ENCODE results near the gene ACP3. TPM values are rescaled to one million over a fixed set of nuclear protein-coding genes. Genes with fewer than 3 reads are reported as not detected.
"Not testable (repeated sequence)": the region's sequence is repeated elsewhere in the genome, so short reads cannot be mapped to it uniquely, and the experiment has no call there.

The ACP3 gene
- polyA plus RNA-seq, 4 donors: 62.6 to 75.6 (median 63.6) TPM

DNA sequence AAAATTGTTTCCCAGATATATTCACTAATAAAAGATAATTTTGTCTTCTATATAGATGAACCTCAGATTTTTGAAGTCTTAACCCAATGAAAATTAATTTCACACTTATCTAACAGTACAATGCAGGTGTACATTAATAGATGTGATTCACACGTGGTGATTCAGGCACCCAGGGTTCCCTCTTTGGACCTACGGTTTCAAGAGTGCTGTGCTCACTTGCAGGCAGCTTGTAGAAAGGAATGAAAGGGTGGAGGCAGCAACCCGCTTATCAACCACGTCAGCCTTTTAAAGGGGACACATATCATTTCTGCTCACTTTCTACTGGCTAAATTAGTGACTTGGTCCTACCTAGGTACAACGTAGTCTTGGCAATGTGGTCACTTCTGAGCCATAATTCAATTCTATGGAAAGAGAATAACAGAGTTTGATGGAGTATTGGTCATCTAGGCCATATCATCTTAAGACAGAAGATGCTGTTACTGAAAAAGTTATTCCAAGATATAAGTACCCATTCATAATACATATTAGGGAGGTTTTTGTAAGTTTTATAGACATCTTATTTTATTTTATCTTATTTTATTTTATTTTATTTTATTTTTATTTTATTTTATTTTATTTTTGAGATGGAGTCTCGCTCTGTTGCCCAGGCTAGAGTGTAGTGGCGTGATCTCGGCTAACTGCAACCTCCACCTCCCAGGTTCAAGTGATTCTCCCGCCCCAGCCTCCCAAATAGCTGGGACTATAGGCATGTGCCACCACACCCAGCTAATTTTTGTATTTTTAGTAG lies 37.9 kb downstream of the ACP3 start:
- DNase-seq (ENCODE audit: low read depth in 4 of 4, low spot score in 3 of 4): no peak

DNA sequence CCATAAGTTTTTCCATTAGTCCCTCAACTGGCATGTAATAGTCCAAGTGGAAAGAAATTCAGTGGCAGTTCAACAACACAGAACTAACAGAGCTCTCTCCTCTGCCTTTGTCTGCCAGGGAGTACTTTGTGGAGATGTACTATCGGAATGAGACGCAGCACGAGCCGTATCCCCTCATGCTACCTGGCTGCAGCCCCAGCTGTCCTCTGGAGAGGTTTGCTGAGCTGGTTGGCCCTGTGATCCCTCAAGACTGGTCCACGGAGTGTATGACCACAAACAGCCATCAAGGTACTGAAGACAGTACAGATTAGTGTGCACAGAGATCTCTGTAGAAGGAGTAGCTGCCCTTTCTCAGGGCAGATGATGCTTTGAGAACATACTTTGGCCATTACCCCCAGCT lies 39.4 kb downstream of the ACP3 start:
- DNase-seq (ENCODE audit: low read depth in 4 of 4, low spot score in 3 of 4): no peak

DNA sequence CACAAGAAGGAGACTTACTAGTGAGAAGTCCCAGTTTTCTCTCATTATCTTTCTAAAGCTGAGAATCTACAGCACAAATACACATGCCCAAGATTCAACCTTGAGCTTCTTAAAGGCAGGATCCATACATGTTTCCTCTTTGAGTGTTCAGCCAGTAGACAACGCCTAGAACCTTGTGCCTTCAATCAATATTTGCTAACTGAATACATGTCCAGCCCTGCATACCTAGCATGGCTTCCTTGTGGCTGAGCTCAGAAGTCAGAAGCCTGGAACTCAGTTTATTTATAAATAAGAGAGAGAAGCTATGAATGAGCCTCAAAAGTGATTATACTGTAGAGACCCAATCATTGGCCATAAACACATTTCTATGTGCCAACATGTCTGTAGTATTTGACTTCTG lies 43.5 kb downstream of the ACP3 start:
- DNase-seq (ENCODE audit: low read depth in 4 of 4, low spot score in 3 of 4): no peak

DNA sequence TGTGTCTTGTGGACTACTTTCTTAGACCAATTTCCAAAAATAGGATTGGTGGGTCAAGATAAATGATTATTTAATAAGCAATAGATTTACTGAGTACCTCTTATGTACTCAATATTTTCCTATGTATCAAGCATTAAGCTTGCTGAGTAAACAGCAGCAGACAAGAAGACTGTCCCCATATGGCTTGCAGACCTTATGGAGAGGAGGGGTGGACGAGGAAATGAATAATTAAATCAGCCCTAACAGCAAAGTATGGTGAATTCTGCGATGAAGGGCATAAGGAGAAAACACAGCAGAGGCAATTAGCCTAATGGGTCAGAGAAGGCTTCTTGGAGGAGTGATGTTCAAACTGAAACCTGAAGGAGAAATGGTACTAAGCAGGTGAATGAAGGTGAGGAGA lies 45.1 kb downstream of the ACP3 start:
- DNase-seq (ENCODE audit: low read depth in 4 of 4, low spot score in 3 of 4): no peak

DNA sequence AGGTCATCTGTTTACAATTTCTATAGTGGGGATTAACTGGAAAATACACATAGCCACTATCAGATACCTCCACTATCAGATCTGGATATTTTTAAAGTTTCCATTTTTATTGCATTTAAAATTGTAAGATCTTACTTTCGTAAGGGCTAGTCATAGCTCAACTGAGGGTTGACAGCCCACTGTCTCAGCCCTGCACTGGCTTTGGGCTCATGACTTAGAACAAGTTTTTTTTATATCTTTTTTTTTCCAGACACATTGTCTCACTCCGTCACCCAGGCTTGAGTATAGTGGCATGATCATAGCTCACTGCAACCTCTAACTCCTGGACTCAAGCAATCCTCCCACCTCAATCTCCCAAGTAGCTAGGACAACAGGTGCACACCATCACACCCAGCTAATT lies 51.3 kb downstream of the ACP3 start:
- no peak for DNase-seq (ENCODE audit: low read depth in 4 of 4, low spot score in 3 of 4)

DNA sequence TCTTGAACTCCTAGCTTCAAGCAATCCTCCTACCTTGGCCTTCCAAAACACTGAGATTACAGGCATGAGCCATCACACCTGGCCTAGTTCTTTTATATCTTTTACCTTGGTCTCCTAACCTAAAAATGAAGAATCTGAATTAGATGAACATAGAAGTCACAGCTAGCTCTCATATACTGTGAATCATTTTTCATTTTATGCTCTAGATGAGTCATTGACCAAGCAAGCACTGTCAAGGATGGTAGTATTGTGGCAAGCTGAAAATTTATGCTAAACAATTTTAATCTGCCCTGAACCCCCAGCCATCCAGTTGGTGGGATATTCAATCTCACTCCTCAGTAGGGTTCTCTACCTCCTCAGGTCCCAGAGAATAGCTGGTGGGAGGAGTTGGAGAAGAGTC lies 51.8 kb downstream of the ACP3 start:
- no peak for DNase-seq (ENCODE audit: low read depth in 4 of 4, low spot score in 3 of 4)

DNA sequence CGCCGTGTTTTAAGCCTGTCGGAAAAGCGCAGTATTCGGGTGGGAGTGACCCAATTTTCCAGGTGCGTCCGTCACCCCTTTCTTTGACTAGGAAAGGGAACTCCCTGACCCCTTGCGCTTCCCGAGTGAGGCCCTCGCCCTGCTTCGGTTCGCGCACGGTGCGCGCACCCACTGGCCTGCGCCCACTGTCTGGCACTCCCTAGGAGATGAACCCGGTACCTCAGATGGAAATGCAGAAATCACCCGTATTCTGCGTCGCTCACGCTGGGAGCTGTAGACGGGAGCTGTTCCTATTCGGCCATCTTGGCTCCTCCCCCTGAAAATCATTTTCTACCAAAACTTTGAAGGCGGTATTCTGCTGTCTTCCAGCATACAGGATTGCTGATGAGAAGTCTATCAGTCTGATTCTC lies 59.7 kb downstream of the ACP3 start:
- not testable (repeated sequence) for DNase-seq (ENCODE audit: low read depth in 4 of 4, low spot score in 3 of 4)

DNA sequence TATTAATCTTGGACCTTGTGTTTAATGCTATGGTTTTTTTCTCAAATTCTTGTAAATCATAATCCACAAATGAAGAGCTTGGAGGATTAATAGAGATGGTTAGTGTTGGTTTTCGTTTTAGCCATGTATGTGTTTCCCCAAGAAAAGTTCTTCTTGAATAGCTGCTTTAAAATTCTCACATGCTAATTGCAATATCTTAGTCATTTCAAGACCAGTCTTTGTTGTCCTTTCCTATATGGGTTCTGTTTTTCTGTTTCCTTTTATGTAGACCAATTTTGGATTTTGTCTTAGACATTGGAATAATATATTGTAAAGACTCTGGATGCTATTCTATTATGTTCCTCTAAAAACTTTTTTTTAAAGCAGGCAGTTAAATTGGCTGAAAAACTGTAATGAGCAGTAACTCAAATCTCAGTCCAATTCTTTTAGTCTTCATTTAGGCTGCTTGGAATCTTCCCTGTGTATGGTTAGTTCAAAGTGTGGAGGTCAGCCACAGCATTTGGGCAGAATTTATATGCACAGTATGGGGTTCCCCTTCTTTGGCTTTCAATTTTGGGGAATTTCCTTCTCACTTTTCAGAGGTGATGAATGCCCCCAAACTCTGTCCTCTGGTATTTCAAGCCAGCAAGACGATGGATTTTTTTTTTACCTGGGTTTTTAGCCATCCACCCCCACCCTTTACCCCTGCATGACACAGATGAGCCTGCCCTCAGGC lies 61.0 kb downstream of the ACP3 start:
- DNase-seq (ENCODE audit: low read depth in 4 of 4, low spot score in 3 of 4): no peak

DNA sequence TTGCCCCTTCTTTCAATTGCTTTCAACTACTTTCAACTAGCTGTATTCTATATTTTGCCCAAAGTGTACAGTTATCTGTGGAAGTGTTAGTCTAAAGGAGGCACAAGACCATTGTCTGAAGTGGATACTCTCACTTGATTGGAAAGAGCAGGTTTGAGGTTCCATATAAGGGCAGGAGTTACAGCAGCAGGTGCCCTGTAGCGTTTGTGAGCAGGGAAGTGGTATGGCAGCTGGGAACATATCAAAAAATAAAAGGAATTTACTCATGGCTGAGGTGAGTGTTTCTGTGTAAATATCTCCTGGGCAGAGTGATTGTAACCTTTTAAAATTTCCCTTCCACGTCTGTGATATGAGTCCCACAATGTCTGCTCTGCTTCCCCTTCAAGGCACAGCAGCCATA lies 61.6 kb downstream of the ACP3 start:
- DNase-seq (ENCODE audit: low read depth in 4 of 4, low spot score in 3 of 4): no peak

DNA sequence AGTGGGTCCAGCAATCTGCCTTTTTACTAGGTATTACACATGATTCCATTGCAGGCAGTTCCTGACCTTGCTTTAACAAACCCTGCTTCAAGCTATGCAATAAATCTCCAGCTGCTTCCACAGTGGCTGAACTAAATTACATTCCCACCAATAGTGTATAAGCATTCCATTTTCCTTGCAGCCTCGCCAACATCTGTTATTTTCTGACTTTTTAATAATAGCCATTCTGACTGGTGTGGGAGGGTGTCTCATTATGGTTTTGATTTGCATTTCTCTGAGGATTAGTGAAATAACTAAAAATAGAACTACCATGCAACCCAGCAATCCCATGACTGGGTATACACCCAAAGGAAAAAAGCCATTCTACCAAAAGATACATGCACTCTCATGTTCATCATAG lies 63.7 kb downstream of the ACP3 start:
- no peak for DNase-seq (ENCODE audit: low read depth in 4 of 4, low spot score in 3 of 4)

DNA sequence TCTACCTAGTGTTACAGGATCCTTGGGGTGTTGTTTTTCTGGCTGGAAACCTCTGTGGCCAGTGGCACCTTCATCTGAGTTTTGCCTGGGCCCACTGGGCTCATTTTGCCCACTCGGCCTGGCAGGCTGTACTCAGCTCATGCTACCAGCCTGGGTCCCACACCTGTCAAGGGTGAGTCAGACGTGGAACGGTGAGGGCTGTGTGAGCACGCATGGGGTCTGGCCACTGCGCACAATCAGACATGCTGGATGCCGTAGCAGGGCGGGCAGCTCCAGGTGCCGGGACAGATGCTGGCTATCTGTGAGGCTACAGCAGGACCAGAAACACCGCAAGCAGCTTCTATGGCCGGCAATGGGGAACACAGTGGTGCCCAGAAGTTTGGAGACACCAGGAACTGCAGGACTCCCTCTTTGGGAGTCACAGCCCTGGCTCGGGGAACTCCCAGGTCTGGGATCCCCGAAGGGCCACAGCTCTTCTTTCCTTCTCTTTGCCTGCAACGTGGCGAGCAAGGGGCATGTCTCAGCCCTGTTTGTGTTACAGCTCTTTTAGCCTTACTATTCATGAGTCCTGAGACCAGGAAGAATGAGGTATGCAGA lies 64.2 kb downstream of the ACP3 start:
- DNase-seq (ENCODE audit: low read depth in 4 of 4, low spot score in 3 of 4): no peak

DNA sequence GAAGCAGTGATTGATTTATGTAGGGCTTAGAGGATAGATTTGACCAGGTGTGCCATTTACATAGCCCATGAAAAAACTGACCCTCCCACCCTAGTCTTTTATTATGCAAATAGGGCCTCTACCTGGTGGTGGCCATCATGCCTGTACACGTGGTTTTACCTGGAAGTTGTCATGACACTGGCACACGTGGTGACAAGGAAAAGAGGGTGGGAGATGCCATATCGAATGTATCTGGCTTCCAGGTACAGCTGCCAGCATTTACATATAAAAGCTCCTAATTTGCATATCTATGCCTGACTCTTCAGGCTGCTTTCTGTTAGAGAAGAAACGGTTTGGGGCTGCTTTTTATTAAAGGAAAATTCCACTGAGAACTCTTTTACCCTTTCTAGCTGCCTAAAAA lies 65.1 kb downstream of the ACP3 start:
- no peak for DNase-seq (ENCODE audit: low read depth in 4 of 4, low spot score in 3 of 4)

DNA sequence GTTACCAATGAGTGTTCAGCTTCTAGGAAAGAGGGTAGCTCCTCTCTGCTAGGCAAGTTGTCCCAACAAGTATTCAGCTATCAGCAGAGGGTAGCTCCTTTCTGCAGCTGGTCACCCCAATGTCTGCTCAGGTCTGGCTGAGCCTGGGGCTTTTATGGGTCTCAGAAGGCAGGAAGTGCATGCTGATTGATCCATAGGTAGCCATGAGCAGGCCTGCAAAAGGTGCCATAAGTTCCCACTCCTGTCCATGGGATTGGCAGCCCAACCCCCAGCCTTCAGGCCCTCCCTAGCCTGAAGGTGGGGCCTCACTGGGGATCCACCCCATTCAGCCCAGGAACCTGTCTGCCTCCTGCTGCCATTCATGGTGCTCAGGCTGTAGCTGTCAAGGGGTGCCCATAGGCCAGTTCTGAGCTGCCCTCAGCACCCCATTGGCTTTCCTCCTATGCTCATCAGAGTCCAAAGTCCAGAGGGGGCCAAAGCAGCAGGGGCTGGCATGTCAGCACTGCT lies 65.5 kb downstream of the ACP3 start:
- no peak for DNase-seq (ENCODE audit: low read depth in 4 of 4, low spot score in 3 of 4)

DNA sequence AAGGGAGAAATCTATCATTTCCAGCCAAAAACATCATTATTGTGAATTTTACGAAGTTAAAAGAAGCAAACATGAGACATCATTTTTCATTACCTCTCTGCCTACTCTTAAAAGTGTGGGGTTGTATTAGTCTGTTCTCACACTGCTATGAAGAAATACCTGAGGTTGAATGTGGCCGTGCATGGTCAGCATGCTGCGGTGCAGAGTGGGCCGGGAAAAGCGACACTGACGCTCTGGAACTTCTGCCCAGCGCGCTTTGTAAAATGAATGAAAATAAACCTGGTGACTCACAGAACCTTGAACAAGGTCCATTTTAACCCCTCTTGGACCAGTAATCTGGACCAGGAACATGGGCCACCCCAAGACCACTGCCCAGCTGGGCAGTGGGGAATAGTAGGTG lies 69.1 kb downstream of the ACP3 start:
- DNase-seq (ENCODE audit: low read depth in 4 of 4, low spot score in 3 of 4): no peak

DNA sequence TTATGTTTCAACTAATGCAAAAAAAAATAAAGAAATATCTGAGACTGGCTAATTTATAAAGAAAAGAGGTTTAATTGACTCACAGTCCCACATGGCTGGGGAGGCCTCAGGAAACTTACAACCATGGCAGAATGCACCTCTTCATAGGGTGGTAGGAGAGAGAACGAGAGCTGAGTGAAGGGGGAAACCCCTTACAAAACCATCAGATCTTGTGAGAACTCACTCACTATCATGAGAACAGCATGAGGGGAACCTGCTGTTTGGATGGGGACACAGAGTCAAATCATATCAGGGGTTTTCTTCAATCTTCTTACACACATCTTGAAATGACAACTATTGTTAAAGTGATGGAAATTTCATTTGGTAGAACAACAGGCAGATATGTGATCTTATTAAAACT lies 75.5 kb downstream of the ACP3 start:
- not testable (repeated sequence) for DNase-seq (ENCODE audit: low read depth in 4 of 4, low spot score in 3 of 4)

DNA sequence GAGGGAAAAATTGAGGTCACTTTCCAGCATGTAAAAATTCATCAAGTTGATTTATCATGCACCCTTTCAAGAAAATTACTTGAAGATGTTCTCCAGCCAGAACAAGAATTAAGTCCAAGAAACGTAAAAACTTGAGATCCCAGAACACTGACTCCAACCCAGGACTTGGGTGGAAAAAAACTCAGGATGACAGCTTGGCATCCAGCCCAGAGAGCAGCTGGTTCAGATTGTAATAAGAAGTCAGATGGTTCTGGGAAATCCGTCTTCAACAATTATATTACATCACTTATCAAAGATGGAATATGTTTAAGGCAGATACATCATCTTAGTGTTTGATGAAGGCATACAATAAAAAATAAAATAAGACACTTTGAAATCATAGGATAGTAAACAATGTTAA lies 77.1 kb downstream of the ACP3 start:
- DNase-seq (ENCODE audit: low read depth in 4 of 4, low spot score in 3 of 4): no peak

DNA sequence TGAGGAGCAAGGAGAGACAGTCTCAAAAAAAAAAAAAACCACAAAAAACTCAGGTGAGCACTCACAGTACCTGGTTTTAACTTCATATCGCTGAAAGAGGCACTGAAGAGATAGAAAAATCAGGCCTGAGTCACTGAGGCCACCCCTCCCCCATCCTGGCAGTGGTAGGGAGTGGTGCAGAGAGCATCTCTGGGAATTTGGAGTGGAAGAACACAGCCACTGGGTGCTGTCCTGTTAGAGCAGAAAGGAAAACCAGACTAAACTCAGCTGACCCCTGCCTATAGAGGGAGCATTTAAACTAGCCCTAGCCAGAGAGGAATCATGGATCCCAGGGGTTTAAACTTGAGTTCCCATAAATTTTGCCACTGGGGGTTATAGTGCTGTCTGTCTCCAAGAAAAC lies 77.9 kb downstream of the ACP3 start:
- no peak for DNase-seq (ENCODE audit: low read depth in 4 of 4, low spot score in 3 of 4)

DNA sequence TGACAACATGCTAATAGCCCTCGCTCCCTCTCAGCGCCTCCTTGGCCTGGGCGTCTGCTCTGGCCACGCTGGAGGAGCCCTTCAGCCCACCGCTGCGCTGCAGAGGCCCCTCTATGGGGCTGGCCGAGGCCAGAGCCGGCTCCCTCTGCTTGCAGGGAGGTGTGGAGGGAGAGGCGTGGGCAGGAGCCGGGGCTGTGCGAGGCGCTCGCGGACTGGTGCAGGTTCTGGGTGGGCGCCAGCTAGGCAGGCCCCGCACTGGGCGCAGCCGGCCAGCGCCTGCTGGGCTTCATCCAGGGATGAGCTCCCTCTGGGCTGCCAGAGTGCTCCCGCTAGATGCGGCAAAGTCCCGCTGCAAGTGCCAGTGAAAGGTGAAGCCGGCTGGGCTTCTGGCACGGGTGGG lies 79.0 kb downstream of the ACP3 start:
- no peak for DNase-seq (ENCODE audit: low read depth in 4 of 4, low spot score in 3 of 4)

DNA sequence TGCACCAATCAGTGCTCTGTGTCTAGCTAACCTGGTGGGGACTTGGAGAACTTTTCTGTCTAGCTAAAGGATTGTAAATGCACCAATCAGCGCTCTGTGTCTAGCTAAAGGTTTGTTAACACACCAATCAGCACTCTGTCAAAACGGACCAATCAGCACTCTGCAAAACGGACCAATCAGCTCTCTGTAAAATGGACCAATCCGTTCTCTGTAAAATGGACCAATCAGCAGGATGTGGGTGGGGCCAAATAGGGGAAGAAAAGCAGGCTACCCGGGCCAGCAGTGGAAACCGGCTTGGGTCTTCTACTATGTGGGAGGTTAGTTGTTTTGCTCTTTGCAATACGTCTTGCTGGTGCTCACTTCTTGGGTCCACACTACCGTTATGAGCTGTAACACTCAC lies 79.6 kb downstream of the ACP3 start:
- not testable (repeated sequence) for DNase-seq (ENCODE audit: low read depth in 4 of 4, low spot score in 3 of 4)

DNA sequence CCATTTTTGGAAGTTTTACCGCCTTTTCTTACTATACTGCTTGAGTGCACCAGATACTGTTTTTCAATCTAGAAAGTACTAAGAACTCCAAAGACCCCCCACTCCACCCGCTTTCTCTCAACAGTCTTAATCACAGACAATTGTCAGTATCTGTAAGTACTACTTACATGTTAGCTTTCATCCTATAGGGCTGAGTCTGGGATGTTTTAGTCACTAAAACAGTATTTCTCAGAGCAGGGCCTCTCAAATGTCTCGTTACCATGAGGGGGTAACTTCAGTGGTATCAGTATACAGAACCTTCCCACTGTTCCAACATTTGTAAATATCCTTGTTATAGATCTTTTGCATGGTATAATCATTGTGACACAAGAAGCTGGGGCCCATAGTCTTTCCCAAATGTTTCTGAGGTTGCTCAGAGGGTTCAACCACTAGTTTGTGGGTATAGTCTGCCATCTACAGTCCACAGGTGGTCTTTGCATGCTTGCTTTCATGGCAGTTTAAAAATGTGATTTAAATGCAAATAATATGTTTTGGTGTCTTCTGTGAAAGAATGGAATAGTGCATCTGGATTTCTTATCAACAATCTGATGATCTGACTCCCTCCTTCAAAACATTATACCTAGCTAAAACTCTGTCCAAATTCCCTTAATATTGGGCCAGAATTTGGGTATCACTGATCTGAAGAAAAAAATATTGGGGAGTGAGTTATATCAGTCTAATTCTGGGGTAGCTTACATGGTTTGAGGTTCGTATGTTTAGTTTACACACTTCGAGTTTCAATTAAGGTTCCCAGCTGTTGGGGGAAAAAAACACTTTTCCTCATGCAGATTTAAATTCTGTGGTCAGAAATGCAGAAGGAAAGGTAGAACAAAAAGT lies 82.1 kb downstream of the ACP3 start:
- peak in 1 of 4 donors; percentile 20 for DNase-seq (ENCODE audit: low read depth in 4 of 4, low spot score in 3 of 4)

DNA sequence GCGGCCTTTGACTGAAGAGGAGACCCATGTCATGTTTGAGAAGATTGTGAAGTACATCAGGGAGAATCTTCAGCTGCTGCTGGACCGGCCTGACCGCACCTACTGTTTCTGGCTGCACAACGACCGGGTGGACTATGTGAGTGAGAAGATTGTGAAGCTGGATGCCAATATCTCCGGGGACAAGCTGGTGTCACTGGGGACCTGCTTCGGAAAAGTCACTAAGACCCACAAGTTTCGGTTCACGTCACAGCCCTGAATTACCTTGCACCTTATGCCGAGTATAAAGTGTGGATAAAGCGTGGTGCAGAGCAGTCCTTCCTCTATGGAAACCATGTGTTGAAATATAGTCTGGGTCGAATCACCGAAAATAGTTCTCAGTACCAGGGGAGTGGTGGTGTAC lies 84.0 kb downstream of the ACP3 start:
- no peak for DNase-seq (ENCODE audit: low read depth in 4 of 4, low spot score in 3 of 4)
